ENCODE results near the gene NKD1. TPM values are rescaled to one million over a fixed set of nuclear protein-coding genes. Genes with fewer than 3 reads are reported as not detected.

Gene NKD1
- total and polyA plus RNA-seq, 2 of the 8 experiments (the other 6 are each of a cell fraction or from before 2014, with no cell fraction given), result 0.70 to 4.5 TPM

- Histone ChIP-seq H2AK5ac (ENCODE audit: low read depth, low read length) (no peak overlapping the region), H3K23me2 (ENCODE audit: low read depth, low read length) (peaks cover 2% of the 10 kb centered on the region; the same call in 1 of the 2 replicates), H4K8ac (ENCODE audit: extremely low read depth, insufficient read depth, low read length) (no peak overlapping the region), H3K79me2 (ENCODE audit: control insufficient read depth in 1 of 2, insufficient read depth in 2 of 2, low read length in 2 of 2) (no peaks in the 10 kb centered on the region), H3K9ac (replicated peaks in 1 of 4; ENCODE audit: extremely low read depth in 1 of 4, low read depth in 3 of 4, low read length in 3 of 4) (no peak overlapping the region), H2AFZ (ENCODE audit: low read length) (no peak overlapping the region), H4K20me1 (replicated peaks in 1 of 2; ENCODE audit: control insufficient read depth in 1 of 2, insufficient read depth in 2 of 2, low read length in 2 of 2) (no peaks in the 10 kb centered on the region), H3K56ac (replicated peaks; ENCODE audit: insufficient read length, low read depth, low read length) (no peak overlapping the region), H3K23ac (ENCODE audit: insufficient read length) (no peak overlapping the region), H3K4ac (replicated peaks; ENCODE audit: insufficient read length, low read depth, low read length) (no peak overlapping the region), H3K36me3 (ENCODE audit: control insufficient read depth in 2 of 4, insufficient read depth in 4 of 4, low read length in 3 of 4) (no peaks in the 10 kb centered on the region), H3K18ac (ENCODE audit: extremely low read depth, low read length) (no peak overlapping the region), H3K4me2 (ENCODE audit: insufficient read depth in 1 of 2, low read depth in 2 of 2, low read length in 2 of 2) (no peak overlapping the region), H3K14ac (ENCODE audit: insufficient read length) (no peak overlapping the region), H2BK15ac (ENCODE audit: low read length) (no peak overlapping the region), H3K27me3 (replicated peaks in 1 of 4; ENCODE audit: control insufficient read depth in 3 of 4, extremely low read depth in 1 of 4, insufficient read depth in 3 of 4, low read length in 3 of 4) (no peaks in the 10 kb centered on the region), H2BK12ac (ENCODE audit: low read depth, low read length) (no peak overlapping the region), H3K4me3 (ENCODE audit: extremely low read depth in 1 of 4, insufficient read depth in 2 of 4, low read depth in 3 of 4, low read length in 4 of 4) (no peak overlapping the region), H4K91ac (replicated peaks; ENCODE audit: insufficient read length, low read length) (no peak overlapping the region), H3K4me1 (replicated peaks in 1 of 4; ENCODE audit: control insufficient read depth in 3 of 4, insufficient read depth in 4 of 4, low read length in 3 of 4) (no peaks in the 10 kb centered on the region), H2BK5ac (ENCODE audit: low read depth, low read length) (no peak overlapping the region), H2BK120ac (replicated peaks; ENCODE audit: low read depth, low read length) (no peak overlapping the region), H3K9me3 (ENCODE audit: insufficient read depth in 2 of 2, low read depth in 1 of 2, low read length in 1 of 2) (no peaks in the 10 kb centered on the region), H3K27ac (ENCODE audit: low read depth, low read length) (no peak overlapping the region), H4K5ac (ENCODE audit: insufficient read length, low read depth, low read length) (no peak overlapping the region), H3K79me1 (ENCODE audit: low read depth, low read length) (no peaks in the 10 kb centered on the region), H2BK20ac (ENCODE audit: low read length) (no peak overlapping the region)
- 93% methylated on average over 11 of the region's 11 CpGs; no CpG with 5 or more reads in 1 of the 2 experiments for WGBS, 2 experiments (ENCODE audit: extremely low coverage in 1 of 2, insufficient coverage in 1 of 2, insufficient read length in 1 of 2, insufficient replicate concordance in 2 of 2, low coverage in 1 of 2, low lambda C conversion rate in 2 of 2, missing lambda C conversion rate in 1 of 2)
- ChIA-PET CTCF (ENCODE audit: partially characterized antibody) (interaction anchor here (1.1 to 5.3 kb wide), 5 partner anchors 8 to 121 kb away, joined by 5 to 34 read pairs (median 18); no protein-coding TSS in a partner anchor), POLR2A (ENCODE audit: partially characterized antibody) (no interaction called here)
- FAIRE-seq (no peak), DNase-seq (ENCODE audit: low read depth in 1 of 2, low spot score in 2 of 2) (no peak)
- TF ChIP-seq BRCA1 (IDR thresholded peaks at IDR 0.05; ENCODE audit: low read depth, low read length), result no peak
- TF ChIP-seq CTCF (IDR thresholded peaks at IDR 0.05; ENCODE audit: control extremely low read depth in 1 of 3, insufficient read depth in 1 of 3, low read depth in 1 of 3, low read length in 3 of 3), result no peak
- no peak for TF ChIP-seq JUND (IDR thresholded peaks at IDR 0.05; ENCODE audit: low read length)
- TF ChIP-seq GABPA (IDR thresholded peaks at IDR 0.05; ENCODE audit: borderline replicate concordance, insufficient read depth, low read length), result no peak
Observed at GRCh38 chr16:50684823-50685461, 136.7 kb downstream of the NKD1 start.

All from H1 (cell line).